Gastroesophageal sphincter (tissue), 3 donors: ENCODE measurements around the gene CTSK.

ENCODE experiments used
- CTCF ChIP-seq, 4 experiments: fragments of 200-600 bp in 2 of 4; fragments of 450-650 bp in 2 of 4; sonication (generic) in 1 of 4; IDR thresholded peaks; one replicate each; pipeline ENCODE4 v1.5.1; 2017 to 2019; ENCODE audit warnings: antibody characterized with exemption in 4 of 4, mild to moderate bottlenecking in 2 of 4, moderate library complexity in 2 of 4
- EP300 ChIP-seq: sonication (generic); formaldehyde crosslinking; IDR thresholded peaks from one replicate; pipeline ENCODE4 v1.6.1; 2017; ENCODE audit warnings: antibody characterized with exemption, mild to moderate bottlenecking
- POLR2A ChIP-seq, 2 donors: fragments of 450-650 bp; IDR thresholded peaks; one replicate each; pipeline ENCODE4 v1.6.1; 2017; ENCODE audit warnings: antibody characterized with exemption in 2 of 2, mild to moderate bottlenecking in 2 of 2, moderate library complexity in 1 of 2
- POLR2AphosphoS5 ChIP-seq: sonication (generic); formaldehyde crosslinking; IDR thresholded peaks from one replicate; pipeline ENCODE4 v1.6.1; 2017; ENCODE audit warnings: antibody characterized with exemption

GRCh38 chr1:150846473-150847146, 38.5 kb upstream of the CTSK start:
- TF ChIP-seq POLR2AphosphoS5: no peak
- no peak for TF ChIP-seq CTCF (IDR thresholded peaks at IDR 0.05)
- TF ChIP-seq EP300: no peak
- no peak for TF ChIP-seq POLR2A (IDR thresholded peaks at IDR 0.05)
